ENCODE data around the gene PLPP4.

Gene PLPP4

DNA sequence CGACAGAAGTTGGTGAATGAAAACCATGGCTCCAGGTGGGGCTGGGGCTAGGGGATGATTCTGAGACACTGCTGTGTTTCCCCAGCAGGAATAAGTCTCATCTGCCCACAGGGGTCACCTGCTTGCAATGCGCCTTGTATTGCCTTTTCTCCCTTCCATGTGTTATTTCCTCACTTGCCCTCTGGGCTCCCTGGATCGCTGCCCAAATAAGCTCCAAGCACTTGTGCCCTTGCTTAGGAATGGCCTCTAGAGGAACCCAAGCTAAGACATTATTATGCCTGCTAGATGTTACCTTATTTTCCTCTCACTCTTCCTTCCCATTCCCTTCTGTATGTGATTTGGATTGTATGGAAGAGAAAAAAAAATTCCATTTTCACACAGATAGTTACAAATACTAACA lies 24.8 kb upstream of the PLPP4 start:
- no peak overlapping the region for H3K4me3 ChIP-seq (ENCODE audit: low read depth, low read length)
- peak; percentile 21 for DNase-seq (ENCODE audit: low read depth)
- TF ChIP-seq, protein P1, sequence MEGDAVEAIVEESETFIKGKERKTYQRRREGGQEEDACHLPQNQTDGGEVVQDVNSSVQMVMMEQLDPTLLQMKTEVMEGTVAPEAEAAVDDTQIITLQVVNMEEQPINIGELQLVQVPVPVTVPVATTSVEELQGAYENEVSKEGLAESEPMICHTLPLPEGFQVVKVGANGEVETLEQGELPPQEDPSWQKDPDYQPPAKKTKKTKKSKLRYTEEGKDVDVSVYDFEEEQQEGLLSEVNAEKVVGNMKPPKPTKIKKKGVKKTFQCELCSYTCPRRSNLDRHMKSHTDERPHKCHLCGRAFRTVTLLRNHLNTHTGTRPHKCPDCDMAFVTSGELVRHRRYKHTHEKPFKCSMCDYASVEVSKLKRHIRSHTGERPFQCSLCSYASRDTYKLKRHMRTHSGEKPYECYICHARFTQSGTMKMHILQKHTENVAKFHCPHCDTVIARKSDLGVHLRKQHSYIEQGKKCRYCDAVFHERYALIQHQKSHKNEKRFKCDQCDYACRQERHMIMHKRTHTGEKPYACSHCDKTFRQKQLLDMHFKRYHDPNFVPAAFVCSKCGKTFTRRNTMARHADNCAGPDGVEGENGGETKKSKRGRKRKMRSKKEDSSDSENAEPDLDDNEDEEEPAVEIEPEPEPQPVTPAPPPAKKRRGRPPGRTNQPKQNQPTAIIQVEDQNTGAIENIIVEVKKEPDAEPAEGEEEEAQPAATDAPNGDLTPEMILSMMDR (IDR thresholded peaks at IDR 0.05; ENCODE audit: control insufficient read depth, extremely low read depth, insufficient read depth), result no peak

DNA sequence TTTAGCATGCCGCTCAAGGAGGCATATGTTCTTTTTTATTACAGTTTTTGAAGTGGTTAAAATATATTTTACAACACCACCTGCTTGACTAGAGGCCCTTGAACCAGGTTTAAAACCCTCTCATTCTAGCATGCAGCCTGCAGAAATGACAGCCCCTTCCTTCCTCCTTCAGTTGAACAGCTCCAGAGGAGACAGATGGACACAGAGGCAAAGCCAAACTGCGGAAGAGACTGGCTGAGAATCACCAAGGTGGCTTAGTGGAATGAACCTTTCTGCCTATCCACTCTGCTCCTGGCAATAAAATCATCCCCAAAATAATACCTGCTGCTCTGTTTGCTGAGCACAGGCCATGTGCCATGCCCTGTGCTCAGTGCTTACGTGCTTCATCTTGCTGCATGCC lies 23.9 kb upstream of the PLPP4 start:
- TF ChIP-seq, protein P1 (IDR thresholded peaks at IDR 0.05; ENCODE audit: control insufficient read depth, extremely low read depth, insufficient read depth), result no peak
- H3K4me3 ChIP-seq (ENCODE audit: low read depth, low read length), result no peak overlapping the region
- no peak for DNase-seq (ENCODE audit: low read depth)

DNA sequence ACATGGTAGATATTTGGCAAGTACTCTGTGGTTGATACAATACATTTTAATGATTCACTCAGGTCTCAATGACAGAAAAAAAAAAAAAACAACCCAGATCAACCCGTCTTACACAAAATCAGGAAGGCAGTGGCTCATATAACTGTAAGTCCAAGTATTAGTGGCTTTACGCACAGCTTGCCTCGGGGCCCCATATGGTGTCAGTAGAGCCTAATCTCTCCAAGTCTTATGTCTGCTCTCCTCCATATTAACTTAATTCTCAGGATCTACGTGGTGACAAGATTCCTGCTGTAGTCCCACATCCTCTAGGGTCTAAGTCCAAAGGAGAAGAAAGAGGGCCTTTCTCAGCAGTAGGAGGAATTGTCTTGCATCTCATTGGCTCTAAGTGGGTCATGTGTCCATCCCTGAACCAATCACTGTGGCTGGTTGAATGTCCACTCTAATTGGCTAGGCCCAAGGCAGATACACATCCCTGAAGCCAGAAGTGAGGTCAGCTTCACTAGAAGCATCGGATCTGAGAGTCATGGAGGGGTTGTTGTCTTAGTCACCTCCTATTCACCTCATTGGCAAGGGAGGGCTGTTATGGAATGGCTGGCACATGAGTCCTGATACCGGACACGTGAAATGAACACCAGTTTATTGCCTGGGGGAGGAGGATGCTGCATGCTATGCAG lies 20.5 kb upstream of the PLPP4 start:
- H3K4me3 ChIP-seq (ENCODE audit: low read depth, low read length), result no peak overlapping the region
- TF ChIP-seq, protein P1 (IDR thresholded peaks at IDR 0.05; ENCODE audit: control insufficient read depth, extremely low read depth, insufficient read depth), result no peak
- no peak for DNase-seq (ENCODE audit: low read depth)

DNA sequence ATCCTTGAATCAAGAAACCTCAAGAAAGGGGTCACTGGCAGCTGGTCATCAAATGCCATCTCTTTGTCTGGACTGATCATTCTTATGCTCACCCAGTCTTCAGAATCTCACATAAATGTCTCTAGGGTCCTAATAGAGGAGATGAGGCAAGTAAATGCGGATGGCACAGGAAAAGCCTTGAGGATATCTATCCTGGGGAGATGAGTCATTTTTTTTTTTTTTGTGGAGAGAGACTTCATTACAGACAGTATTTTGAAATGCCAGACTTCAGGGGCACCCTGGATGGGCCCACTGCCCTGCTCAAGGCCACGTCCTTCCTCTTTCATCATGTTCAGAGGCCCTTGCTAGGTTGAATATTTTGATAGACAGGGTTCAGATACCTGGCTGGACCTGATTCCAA lies 19.5 kb upstream of the PLPP4 start:
- DNase-seq (ENCODE audit: low read depth), result no peak
- no peak overlapping the region for H3K4me3 ChIP-seq (ENCODE audit: low read depth, low read length)
- TF ChIP-seq, protein P1 (IDR thresholded peaks at IDR 0.05; ENCODE audit: control insufficient read depth, extremely low read depth, insufficient read depth), result no peak

DNA sequence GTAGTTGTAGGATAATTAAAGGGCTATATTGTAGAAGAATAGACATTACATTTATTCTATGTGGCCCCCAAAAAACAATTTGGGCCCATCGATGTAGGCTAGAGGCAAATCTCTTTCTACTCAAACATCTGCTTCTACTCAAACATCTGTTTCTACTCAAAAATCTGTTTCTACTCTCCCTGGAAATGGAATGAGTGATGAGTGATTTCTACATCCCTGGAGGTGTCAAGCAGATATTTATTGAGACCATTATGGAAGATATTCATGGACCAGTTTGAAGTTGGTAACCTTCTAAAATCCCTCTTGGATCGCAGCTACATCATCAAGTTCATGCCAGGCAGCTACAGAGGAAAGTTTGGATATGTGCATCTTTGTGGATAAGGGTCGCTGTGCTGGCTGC lies 5.1 kb upstream of the PLPP4 start:
- DNase-seq (ENCODE audit: low read depth), result no peak
- TF ChIP-seq, protein P1 (IDR thresholded peaks at IDR 0.05; ENCODE audit: control insufficient read depth, extremely low read depth, insufficient read depth), result no peak
- no peak overlapping the region for H3K4me3 ChIP-seq (ENCODE audit: low read depth, low read length)

DNA sequence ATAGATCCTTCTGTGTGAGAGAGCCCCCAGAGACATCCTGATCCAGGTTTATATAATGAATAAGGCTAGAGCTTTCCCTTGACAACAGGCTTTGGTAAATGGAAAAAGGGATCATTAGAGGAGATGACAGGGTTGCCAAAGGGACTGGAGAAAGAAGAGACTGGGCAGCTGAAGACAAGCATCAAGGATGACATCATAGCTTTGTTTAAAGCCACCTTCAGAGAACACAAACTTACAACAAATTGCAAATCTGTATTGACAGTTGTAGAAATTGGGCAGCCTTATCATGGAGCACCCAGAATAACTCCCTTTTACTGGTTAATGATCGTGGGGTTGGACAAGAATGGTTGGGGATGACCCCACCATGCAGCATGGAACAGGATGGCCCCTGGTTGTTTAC lies 3.7 kb upstream of the PLPP4 start:
- TF ChIP-seq, protein P1 (IDR thresholded peaks at IDR 0.05; ENCODE audit: control insufficient read depth, extremely low read depth, insufficient read depth), result no peak
- no peak for DNase-seq (ENCODE audit: low read depth)
- no peak overlapping the region for H3K4me3 ChIP-seq (ENCODE audit: low read depth, low read length)

DNA sequence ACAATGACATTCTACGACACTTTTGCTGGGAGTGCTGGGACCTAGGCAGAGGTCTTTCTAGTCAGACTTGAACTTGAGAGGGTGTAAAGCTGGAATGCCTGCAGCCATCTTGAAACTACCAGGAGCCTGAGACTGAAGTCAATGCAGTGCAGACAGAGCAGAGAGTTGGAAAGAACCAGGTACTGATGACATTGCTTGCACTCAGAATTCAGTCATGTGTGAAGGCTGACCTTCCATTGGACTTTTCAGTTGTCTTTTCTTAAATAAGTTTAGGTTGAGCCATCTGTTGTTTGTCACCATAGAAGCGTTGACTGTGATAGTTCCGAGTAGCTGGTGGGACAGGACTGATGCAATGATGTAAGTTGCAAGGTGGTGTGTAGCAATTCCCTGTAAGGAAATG lies 3.1 kb upstream of the PLPP4 start:
- no peak for DNase-seq (ENCODE audit: low read depth)
- TF ChIP-seq, protein P1 (IDR thresholded peaks at IDR 0.05; ENCODE audit: control insufficient read depth, extremely low read depth, insufficient read depth), result no peak
- no peak overlapping the region for H3K4me3 ChIP-seq (ENCODE audit: low read depth, low read length)

Data from LNCaP clone FGC (cell line).